ENCODE measurements around the gene ZNF521.

Gene ZNF521

DNA sequence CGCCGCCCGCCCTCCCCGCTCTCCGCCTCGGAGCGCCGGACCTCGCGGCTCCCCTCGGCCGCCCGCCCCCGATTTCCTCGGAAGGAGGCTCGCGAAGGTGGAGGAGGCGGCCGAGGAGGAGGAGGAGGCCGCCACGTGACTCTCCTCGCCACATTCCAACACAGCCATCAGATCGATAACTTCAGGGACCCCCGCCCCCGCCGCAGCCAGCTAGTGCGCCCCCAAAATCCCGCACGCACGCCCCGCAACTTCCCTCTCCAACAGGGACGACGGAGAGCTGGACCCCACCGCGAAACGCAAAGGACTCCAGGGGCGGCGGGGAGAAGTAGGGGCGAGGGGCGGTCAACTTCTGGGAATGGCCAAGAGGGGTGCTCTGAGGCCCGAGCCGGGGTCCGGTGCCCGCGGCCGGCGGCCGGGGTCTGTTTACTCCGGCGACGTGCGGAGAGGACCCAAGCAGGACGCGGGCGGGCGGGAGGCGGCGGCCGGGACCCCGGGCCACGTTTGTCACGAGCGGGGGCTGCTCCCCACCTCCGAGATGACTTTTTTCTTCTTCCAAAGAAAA lies 2.0 kb downstream of the ZNF521 start:
- no peaks in the 10 kb centered on the region for H3K27me3 ChIP-seq (ENCODE audit: control insufficient read depth, insufficient read depth, low read length)
- H3K4me3 ChIP-seq (ENCODE audit: low read length): peak overlapping the region; percentile 89
- H3K4me1 ChIP-seq (ENCODE audit: control insufficient read depth, insufficient read depth, low read length): no peaks in the 10 kb centered on the region
- peak overlapping the region; percentile 79 for H3K27ac ChIP-seq (ENCODE audit: low read depth, low read length)
- H3K9ac ChIP-seq (ENCODE audit: low read length): no peak overlapping the region
- no peaks in the 10 kb centered on the region for H3K36me3 ChIP-seq (ENCODE audit: control insufficient read depth, insufficient read depth, low read length)

DNA sequence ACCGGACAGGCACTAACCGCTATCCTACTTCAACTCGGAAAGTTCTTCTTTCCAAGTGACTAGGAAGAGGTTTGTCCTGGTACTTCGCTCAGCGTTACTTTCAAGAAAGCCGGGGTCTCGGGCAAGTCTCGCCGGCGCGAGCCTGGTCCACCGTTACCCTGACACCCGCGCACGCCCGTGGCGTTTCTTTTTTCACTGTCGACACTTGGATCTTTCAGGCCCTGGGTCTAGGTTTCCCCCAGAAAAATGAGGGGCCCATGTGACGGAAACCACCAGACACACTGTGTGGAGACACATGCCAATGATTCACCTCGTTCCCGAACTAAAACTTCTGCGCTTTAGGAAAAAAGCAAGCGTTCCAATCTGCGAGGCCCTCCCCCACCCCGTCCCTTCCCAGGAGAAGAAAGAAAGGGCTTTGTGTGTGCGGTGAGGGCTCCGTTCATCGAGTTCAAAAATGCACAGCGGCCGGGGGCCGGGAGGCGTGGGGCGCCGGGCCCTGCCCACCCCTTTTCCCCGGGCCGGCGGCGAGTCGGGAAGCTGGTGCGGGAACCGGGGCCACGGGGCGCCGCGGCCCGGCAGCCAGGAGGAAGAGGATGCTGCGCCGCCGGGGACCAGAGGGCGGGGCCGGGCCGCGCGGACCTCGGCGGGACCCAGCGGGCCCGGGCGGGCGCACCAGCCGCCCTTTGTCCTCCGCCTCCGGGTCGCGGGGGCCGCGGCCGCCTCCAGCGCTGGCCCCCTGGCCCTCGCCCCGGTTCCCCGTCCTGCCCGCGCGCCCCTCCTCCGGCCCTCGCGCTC lies 2.6 kb downstream of the ZNF521 start:
- Histone ChIP-seq H3K4me1 (ENCODE audit: control insufficient read depth, insufficient read depth, low read length) (peaks cover under 1% of the 10 kb centered on the region), H3K27me3 (ENCODE audit: control insufficient read depth, insufficient read depth, low read length) (no peaks in the 10 kb centered on the region), H3K9ac (ENCODE audit: low read length) (no peak overlapping the region), H3K36me3 (ENCODE audit: control insufficient read depth, insufficient read depth, low read length) (no peaks in the 10 kb centered on the region), H3K27ac (ENCODE audit: low read depth, low read length) (peak overlapping the region; percentile 79), H3K4me3 (ENCODE audit: low read length) (peak overlapping the region; percentile 89)

DNA sequence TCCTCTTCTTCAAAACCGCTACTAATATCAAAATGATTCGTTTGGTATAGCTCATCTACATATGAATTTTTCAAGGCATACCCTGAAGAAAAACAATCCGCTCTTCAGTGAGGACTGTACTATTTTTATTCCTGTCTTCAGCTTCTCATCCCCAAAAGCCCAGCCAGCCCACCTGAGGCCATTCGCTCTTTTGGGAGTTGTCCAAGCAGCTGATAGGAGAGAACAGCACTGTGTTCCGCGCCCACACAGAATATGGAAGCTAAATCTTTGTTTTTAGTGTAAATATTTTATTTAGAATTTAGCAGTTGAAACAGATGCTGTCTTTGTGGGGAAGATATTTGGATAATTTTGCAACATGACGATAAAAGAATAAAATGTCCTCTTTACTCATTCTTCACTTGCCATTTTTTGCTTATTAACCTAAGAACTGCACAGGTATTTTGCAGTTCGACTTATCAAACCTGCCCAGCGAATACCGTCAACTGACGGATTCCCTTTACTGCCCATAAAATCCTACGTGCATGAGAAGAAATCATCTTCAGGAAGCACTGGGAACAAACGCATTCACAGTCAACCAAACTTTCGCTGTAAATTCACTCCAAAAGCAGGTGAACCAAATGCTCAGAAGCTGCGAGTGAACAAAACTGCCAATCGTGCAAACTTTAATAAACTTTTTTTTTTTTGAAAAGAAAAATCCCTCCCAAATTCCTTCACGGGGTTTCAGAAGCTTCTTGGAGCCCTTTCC lies 3.4 kb downstream of the ZNF521 start:
- Histone ChIP-seq H3K9ac (ENCODE audit: low read length) (no peak overlapping the region), H3K4me1 (ENCODE audit: control insufficient read depth, insufficient read depth, low read length) (peaks cover 2% of the 10 kb centered on the region), H3K27ac (ENCODE audit: low read depth, low read length) (peak overlapping the region; percentile 17), H3K36me3 (ENCODE audit: control insufficient read depth, insufficient read depth, low read length) (no peaks in the 10 kb centered on the region), H3K4me3 (ENCODE audit: low read length) (peak overlapping the region; percentile 62), H3K27me3 (ENCODE audit: control insufficient read depth, insufficient read depth, low read length) (no peaks in the 10 kb centered on the region)

DNA sequence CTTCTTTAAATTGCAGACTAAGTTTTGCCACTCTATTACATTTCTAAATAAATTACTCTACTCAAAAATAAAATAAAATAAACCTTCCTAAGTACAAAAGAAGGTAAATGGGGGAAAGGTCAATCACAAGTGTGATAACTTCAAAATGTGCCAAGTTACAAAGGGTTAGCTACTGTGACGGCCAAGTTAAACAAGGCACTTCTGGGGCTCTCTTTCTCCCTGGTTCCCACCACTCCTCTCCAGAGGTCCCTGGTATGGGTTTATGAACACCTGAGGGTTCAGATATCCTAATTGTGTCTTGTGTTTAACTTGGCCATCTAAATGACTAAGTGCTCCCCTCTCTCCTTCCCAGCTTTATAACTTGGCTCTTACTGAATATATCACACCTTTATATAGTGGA lies 5.4 kb downstream of the ZNF521 start:
- H3K36me3 ChIP-seq (ENCODE audit: control insufficient read depth, insufficient read depth, low read length): no peaks in the 10 kb centered on the region
- no peaks in the 10 kb centered on the region for H3K27me3 ChIP-seq (ENCODE audit: control insufficient read depth, insufficient read depth, low read length)
- no peak overlapping the region for H3K27ac ChIP-seq (ENCODE audit: low read depth, low read length)
- H3K4me1 ChIP-seq (ENCODE audit: control insufficient read depth, insufficient read depth, low read length): peaks cover 2% of the 10 kb centered on the region
- no peak overlapping the region for H3K4me3 ChIP-seq (ENCODE audit: low read length)
- no peak overlapping the region for H3K9ac ChIP-seq (ENCODE audit: low read length)

DNA sequence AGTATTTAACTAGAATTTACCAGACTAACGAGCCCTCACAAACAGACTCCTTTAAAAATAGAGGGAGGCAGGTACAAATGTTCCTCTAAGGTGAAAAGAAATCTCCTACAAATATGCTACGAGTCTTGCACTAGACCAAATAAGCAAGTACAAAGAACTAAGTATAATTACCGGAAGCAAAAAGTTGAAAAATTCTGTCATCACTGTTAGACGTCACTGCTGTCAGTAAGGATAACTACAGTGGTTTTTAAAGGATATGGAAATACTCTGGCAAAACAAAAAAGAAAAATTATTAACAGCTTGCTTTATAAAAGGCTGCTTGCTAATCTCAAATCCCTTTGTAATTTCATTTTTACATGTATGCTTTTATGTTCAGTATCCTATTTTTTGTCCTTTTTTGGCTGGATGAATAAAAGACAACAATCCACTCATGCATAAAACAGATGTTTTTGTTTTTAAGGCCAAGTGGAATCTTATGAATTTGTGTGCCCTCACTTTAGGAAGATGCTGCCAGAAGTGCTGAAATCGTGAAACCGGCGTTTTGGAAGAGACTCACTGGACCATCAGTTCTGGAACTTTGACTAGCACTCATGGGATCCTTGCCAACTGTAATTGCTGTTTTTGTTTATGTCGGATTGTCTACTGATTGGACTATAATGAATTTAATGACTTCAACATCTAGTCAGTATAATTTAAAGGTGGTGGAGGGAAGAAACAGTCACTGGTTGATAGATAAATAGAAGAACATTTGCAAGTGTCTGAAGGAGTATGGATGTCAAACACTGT lies 6.7 kb downstream of the ZNF521 start:
- Histone ChIP-seq H3K27me3 (ENCODE audit: control insufficient read depth, insufficient read depth, low read length) (no peaks in the 10 kb centered on the region), H3K4me3 (ENCODE audit: low read length) (no peak overlapping the region), H3K9ac (ENCODE audit: low read length) (no peak overlapping the region), H3K4me1 (ENCODE audit: control insufficient read depth, insufficient read depth, low read length) (peaks cover 2% of the 10 kb centered on the region), H3K36me3 (ENCODE audit: control insufficient read depth, insufficient read depth, low read length) (no peaks in the 10 kb centered on the region), H3K27ac (ENCODE audit: low read depth, low read length) (no peak overlapping the region)

DNA sequence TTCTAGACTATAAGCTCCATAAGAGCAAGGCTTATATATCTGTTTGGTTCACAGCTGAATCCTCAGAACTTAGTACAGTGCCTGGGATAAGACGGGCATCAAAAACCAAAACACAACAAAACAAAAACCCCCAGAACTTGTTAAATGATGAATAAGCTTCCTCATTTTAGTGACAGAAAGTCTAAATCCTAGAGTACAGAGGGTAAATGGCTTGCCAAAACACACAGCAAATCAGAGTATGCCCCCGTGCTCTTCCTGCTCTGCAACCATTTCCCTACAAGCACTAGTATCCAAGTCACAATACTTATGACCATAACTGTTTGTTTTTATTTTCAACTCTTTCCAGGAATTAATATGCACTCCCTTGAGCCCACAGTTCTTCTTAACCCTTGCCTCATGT lies 10.1 kb downstream of the ZNF521 start:
- H3K4me1 ChIP-seq (ENCODE audit: control insufficient read depth, insufficient read depth, low read length): peaks cover 2% of the 10 kb centered on the region

DNA sequence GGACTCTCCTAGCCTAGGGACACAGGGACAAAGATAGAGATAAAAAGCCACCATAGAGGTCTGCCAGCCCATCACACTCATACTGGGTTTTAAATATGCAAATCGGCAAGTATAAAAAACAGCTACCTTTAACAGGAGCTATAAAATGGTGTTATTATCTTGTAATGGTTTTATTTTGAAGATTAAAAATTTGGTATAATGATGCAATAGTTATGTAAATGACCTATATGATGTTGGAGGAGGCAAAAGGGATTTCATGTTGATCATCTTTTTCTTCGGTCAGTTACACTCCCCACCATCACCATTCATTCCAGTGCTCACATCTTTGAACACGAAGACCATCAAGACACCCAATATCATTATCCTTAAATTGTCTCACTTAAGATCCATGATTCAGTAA lies 11.2 kb downstream of the ZNF521 start:
- Histone ChIP-seq H3K4me1 (ENCODE audit: control insufficient read depth, insufficient read depth, low read length) (peaks cover 2% of the 10 kb centered on the region), H3K36me3 (ENCODE audit: control insufficient read depth, insufficient read depth, low read length) (no peaks in the 10 kb centered on the region), H3K27me3 (ENCODE audit: control insufficient read depth, insufficient read depth, low read length) (no peaks in the 10 kb centered on the region), H3K27ac (ENCODE audit: low read depth, low read length) (no peak overlapping the region), H3K4me3 (ENCODE audit: low read length) (no peak overlapping the region), H3K9ac (ENCODE audit: low read length) (no peak overlapping the region)

More for the DNA sequence above, 10.1 kb downstream of the ZNF521 start:
- Histone ChIP-seq H3K27ac (ENCODE audit: low read depth, low read length) (no peak overlapping the region), H3K4me3 (ENCODE audit: low read length) (no peak overlapping the region), H3K36me3 (ENCODE audit: control insufficient read depth, insufficient read depth, low read length) (no peaks in the 10 kb centered on the region), H3K9ac (ENCODE audit: low read length) (no peak overlapping the region), H3K27me3 (ENCODE audit: control insufficient read depth, insufficient read depth, low read length) (no peaks in the 10 kb centered on the region)

DNA sequence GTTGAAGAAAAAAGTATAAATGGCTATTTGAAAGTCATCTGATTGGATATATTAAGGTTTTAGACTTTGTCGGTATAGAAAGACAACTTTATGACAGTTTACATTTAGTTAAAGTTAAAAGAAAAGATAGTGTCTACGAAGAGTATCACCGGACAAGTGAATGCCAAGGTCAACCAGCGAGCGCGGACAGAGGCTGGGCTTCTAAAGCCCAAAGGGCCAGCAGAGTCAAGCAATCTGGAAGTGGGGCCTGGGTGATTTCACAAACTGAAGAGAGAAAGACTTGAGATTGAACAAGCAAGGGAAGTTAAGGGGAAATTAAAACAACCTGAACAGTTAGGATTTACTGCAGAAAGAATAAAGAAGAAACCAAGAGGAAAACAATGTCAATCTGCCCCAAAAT lies 16.3 kb downstream of the ZNF521 start:
- no peak overlapping the region for H3K4me3 ChIP-seq (ENCODE audit: low read length)
- no peaks in the 10 kb centered on the region for H3K27me3 ChIP-seq (ENCODE audit: control insufficient read depth, insufficient read depth, low read length)
- H3K36me3 ChIP-seq (ENCODE audit: control insufficient read depth, insufficient read depth, low read length): no peaks in the 10 kb centered on the region
- no peak overlapping the region for H3K27ac ChIP-seq (ENCODE audit: low read depth, low read length)
- H3K9ac ChIP-seq (ENCODE audit: low read length): no peak overlapping the region
- H3K4me1 ChIP-seq (ENCODE audit: control insufficient read depth, insufficient read depth, low read length): no peaks in the 10 kb centered on the region

DNA sequence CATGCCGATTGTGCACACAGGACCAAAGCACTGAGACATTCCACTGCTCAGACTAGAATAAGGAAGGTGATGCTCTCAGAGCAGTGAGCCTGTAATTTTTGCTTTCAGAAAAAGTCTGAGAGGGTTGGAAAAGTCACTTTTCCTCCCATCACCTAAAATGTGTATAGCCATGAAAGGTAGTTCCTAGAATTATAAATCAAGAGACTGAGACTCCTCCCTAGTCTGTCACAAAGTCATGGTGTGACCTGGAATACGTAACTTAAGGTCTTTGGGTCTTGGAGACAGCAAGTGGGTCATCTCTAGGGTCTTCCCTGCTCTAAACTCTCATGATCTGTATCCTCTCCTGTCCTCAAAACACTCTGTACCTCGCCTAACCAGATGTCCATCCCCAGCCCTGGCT lies 16.9 kb downstream of the ZNF521 start:
- H3K9ac ChIP-seq (ENCODE audit: low read length): no peak overlapping the region
- no peak overlapping the region for H3K4me3 ChIP-seq (ENCODE audit: low read length)
- no peaks in the 10 kb centered on the region for H3K27me3 ChIP-seq (ENCODE audit: control insufficient read depth, insufficient read depth, low read length)
- H3K4me1 ChIP-seq (ENCODE audit: control insufficient read depth, insufficient read depth, low read length): no peaks in the 10 kb centered on the region
- H3K36me3 ChIP-seq (ENCODE audit: control insufficient read depth, insufficient read depth, low read length): no peaks in the 10 kb centered on the region
- no peak overlapping the region for H3K27ac ChIP-seq (ENCODE audit: low read depth, low read length)

DNA sequence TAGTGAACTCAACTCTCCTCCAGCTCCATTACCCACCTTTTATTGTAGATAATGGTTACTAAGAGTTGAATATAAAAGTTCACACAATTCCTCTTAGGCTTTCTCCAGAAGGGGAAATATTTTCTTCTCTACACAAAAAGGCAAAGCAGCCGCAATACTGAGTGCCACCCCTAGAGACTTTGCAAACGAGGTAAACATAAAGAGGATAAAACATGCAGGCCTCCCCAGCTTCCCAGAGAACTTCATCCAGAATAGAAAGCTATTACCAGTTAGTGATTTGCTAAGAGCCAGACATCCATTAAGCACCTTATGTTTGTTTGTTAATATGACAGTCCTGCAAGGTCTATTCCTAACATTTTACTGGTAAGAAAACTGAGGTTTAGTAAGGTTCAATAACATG lies 17.4 kb downstream of the ZNF521 start:
- no peaks in the 10 kb centered on the region for H3K27me3 ChIP-seq (ENCODE audit: control insufficient read depth, insufficient read depth, low read length)
- no peak overlapping the region for H3K27ac ChIP-seq (ENCODE audit: low read depth, low read length)
- no peak overlapping the region for H3K4me3 ChIP-seq (ENCODE audit: low read length)
- H3K4me1 ChIP-seq (ENCODE audit: control insufficient read depth, insufficient read depth, low read length): no peaks in the 10 kb centered on the region
- no peak overlapping the region for H3K9ac ChIP-seq (ENCODE audit: low read length)
- H3K36me3 ChIP-seq (ENCODE audit: control insufficient read depth, insufficient read depth, low read length): no peaks in the 10 kb centered on the region

DNA sequence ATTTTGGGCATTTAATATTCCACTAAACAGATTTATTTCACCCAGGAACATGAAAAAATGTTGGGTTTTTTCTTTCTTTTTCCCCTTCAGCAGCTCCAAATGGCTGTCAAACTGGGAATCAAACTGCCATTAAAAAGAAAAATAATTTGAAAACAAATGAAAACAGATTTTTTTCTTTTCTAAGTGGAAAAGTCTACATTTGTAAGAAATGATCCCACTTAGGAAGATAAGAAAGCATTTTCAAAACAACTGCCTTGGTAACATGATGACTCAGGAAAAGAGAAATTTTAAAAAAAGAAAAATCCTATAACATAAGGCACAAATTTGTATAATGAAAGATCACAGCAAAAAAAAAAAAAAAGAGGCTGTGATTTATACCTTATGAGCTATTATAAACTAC lies 20.0 kb downstream of the ZNF521 start:
- Histone ChIP-seq H3K9ac (ENCODE audit: low read length) (no peak overlapping the region), H3K4me3 (ENCODE audit: low read length) (no peak overlapping the region), H3K36me3 (ENCODE audit: control insufficient read depth, insufficient read depth, low read length) (no peaks in the 10 kb centered on the region), H3K27me3 (ENCODE audit: control insufficient read depth, insufficient read depth, low read length) (no peaks in the 10 kb centered on the region), H3K4me1 (ENCODE audit: control insufficient read depth, insufficient read depth, low read length) (no peaks in the 10 kb centered on the region), H3K27ac (ENCODE audit: low read depth, low read length) (no peak overlapping the region)

DNA sequence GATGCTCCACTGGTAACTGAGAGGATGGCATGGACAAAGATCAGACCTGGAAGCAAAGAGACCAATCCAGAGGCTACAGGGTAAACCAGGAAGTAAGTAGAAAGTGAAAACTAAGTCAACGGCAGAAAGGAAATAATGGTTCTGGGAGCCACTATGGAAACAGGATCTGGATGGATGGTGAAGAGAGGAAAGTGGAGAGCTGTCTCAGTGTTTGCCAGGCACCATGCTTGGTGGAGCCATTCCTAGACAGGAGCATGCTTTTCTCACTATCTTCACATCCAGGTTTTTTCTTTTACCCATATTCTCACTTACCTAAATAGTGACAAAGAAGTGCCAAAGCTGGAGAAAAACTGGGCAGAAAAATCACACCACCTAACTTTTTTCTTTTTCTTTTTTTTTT lies 22.2 kb downstream of the ZNF521 start:
- H3K4me1 ChIP-seq (ENCODE audit: control insufficient read depth, insufficient read depth, low read length): peaks cover 14% of the 10 kb centered on the region
- no peak overlapping the region for H3K27ac ChIP-seq (ENCODE audit: low read depth, low read length)
- H3K4me3 ChIP-seq (ENCODE audit: low read length): no peak overlapping the region
- H3K9ac ChIP-seq (ENCODE audit: low read length): no peak overlapping the region
- H3K36me3 ChIP-seq (ENCODE audit: control insufficient read depth, insufficient read depth, low read length): no peaks in the 10 kb centered on the region
- H3K27me3 ChIP-seq (ENCODE audit: control insufficient read depth, insufficient read depth, low read length): no peaks in the 10 kb centered on the region
